ENCODE data around the gene SLC12A8.

SLC12A8 gene

GRCh38 chr3:125140011-125140817 lies 72.3 kb downstream of the SLC12A8 start:
- TF ChIP-seq CTCF (IDR thresholded peaks at IDR 0.05; ENCODE audit: low read depth, low read length), result no peak
- H3K4me3 ChIP-seq (ENCODE audit: low read depth, low read length), result peak overlapping the region; percentile 21

DNA sequence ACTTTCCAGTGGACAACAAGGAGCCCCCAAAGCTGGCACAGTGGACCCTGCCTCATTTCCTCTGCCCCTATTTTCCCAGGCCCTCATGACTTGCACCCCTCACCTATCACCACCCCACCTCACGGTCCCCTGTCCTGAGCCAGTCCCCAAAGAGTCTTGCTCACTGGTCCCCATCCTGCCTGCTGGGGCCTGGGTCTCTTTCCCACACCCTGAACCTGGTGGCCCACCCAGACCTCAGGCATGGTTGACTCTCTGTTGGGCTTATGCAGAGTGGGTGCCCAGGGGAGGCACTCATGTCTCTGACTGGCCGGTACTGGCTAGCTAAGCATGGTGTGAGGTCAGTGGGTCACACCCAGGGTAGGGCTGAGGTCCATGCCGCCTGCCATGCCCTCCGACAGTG lies 73.2 kb downstream of the SLC12A8 start:
- no peak for TF ChIP-seq CTCF (IDR thresholded peaks at IDR 0.05; ENCODE audit: low read depth, low read length)
- no peak overlapping the region for H3K4me3 ChIP-seq (ENCODE audit: low read depth, low read length)

DNA sequence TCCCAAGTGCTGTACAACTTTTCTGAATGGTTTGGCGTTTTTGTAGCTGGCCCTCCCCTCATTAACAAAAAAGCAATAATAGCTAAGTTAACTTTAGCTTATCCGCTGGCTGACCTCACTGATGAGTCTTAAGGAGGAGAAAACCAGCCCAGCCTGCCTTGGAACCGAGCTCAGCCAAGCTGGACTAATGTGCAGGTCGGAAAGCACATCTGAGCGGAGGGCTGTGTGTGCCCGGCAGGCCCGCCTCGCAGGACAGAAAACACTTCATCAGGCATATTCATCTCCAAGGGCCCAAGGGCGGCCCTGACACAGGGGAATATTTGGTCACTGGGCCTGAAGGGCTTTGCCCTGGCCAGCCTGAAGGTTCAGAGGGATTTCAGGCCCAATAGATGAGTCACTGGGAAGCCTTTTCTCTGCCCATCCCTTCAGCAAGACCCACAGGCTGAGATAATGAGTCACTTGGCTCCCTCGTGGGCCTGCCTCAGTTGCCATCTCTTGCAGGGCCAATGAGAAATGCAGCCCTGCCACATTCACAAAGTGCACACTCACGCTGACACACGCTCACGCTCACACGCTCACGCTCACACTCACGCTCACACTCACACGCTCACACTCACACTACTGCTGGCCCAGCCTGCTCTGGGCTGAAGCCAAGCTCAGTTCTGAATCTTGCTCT lies 75.1 kb downstream of the SLC12A8 start:
- no peak overlapping the region for H3K4me3 ChIP-seq (ENCODE audit: low read depth, low read length)
- TF ChIP-seq CTCF (IDR thresholded peaks at IDR 0.05; ENCODE audit: low read depth, low read length), result no peak

GRCh38 chr3:125136966-125137357 lies 75.6 kb downstream of the SLC12A8 start:
- no peak for TF ChIP-seq CTCF (IDR thresholded peaks at IDR 0.05; ENCODE audit: low read depth, low read length)
- H3K4me3 ChIP-seq (ENCODE audit: low read depth, low read length), result no peak overlapping the region

- H3K4me3 ChIP-seq (ENCODE audit: low read depth, low read length), result no peak overlapping the region
- TF ChIP-seq CTCF (IDR thresholded peaks at IDR 0.05; ENCODE audit: low read depth, low read length), result no peak
Observed at GRCh38 chr3:125136515-125136914, 76.0 kb downstream of the SLC12A8 start.

DNA sequence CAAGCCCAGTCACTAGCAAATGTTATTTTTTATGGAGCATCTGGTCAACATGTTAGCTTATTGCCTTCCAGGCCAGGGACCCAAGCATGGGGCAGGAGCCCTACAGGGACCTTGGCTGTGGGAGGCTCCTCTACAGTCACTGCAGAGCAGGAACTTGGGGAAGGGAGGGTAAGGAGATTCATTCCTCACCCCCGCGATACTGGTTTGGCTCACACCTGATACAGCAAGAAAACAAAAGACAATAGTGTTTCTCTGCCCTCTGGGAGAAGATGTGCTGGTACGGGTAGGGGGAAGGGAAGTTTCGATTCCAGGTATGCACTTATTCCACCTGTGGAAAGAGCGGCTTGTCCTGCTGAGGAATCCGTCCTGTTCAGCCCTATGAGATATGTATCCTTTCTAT lies 77.6 kb downstream of the SLC12A8 start:
- no peak for TF ChIP-seq CTCF (IDR thresholded peaks at IDR 0.05; ENCODE audit: low read depth, low read length)
- H3K4me3 ChIP-seq (ENCODE audit: low read depth, low read length), result no peak overlapping the region

DNA sequence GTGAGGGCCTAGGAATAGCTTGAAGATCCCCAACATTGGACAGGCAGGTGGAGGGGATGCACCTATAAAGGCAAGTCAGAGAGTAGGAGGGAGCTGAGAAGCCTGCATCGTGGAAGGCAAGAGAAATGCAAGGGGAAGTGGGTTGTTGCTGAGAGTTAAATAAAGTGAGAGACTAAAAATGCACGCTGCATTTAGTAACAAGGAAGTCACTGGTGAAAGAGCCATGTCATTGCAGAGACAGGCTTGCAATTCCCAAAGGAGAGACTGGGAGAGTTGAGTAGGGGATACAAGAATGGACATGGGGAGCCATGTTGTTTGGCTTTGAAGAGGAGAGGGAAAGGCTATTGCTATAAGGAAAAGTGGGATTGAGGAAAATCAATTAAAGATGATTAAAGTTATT lies 79.7 kb downstream of the SLC12A8 start:
- TF ChIP-seq CTCF (IDR thresholded peaks at IDR 0.05; ENCODE audit: low read depth, low read length), result no peak
- H3K4me3 ChIP-seq (ENCODE audit: low read depth, low read length), result no peak overlapping the region

Measured in WI38 (cell line).